Liver (tissue), 9 donors: ENCODE measurements around the gene PHLPP1. TPM values are rescaled to one million over a fixed set of nuclear protein-coding genes. Genes with fewer than 3 reads are reported as not detected.

ENCODE experiments used
- DNase-seq: peaks from one replicate; pipeline ENCODE4 v3.0.0-alpha.2; 2017; ENCODE audit warnings: low spot score
- H3K27ac ChIP-seq, 2 donors: one replicate each; pipeline ENCODE4 v1.7.0; 2013; ENCODE audit warnings: inconsistent platforms in 2 of 2, low read length in 2 of 2, control low read depth in 1 of 2, low read depth in 1 of 2, mild to moderate bottlenecking in 1 of 2
- H3K27me3 ChIP-seq, 4 donors: one replicate each; pipeline versions ENCODE4 v1.6.1 to v1.7.0; 2013; ENCODE audit warnings: low read length in 3 of 4, inconsistent platforms in 1 of 4, mild to moderate bottlenecking in 1 of 4, moderate library complexity in 1 of 4; ENCODE audit not compliant: control insufficient read depth in 4 of 4, insufficient read depth in 4 of 4
- H3K36me3 ChIP-seq, 4 donors: one replicate each; pipeline versions ENCODE4 v1.6.1 to v1.7.0; 2013; ENCODE audit warnings: low read length in 3 of 4, mild to moderate bottlenecking in 3 of 4, low read depth in 1 of 4, moderate library complexity in 1 of 4; ENCODE audit not compliant: control insufficient read depth in 4 of 4, insufficient read depth in 3 of 4
- H3K4me1 ChIP-seq, 4 donors: one replicate each; pipeline versions ENCODE4 v1.6.1 to v1.7.0; 2013; ENCODE audit warnings: low read length in 3 of 4, mild to moderate bottlenecking in 3 of 4, moderate library complexity in 1 of 4; ENCODE audit not compliant: control insufficient read depth in 4 of 4, insufficient read depth in 4 of 4
- H3K4me3 ChIP-seq, 3 donors: one replicate each; pipeline versions ENCODE4 v1.6.1 to v1.7.0; 2013; ENCODE audit warnings: low read length in 3 of 3, control low read depth in 1 of 3, low read depth in 1 of 3, mild to moderate bottlenecking in 1 of 3
- H3K9ac ChIP-seq, 2 donors: one replicate each; pipeline ENCODE4 v1.7.0; 2013; ENCODE audit warnings: low read length in 2 of 2, mild to moderate bottlenecking in 2 of 2, moderate library complexity in 2 of 2, control low read depth in 1 of 2, low read depth in 1 of 2
- H3K9me3 ChIP-seq, 4 donors: one replicate each; pipeline versions ENCODE4 v1.6.1 to v1.7.0; 2013; ENCODE audit warnings: low read length in 3 of 4; ENCODE audit not compliant: control insufficient read depth in 4 of 4
- EGR1 ChIP-seq, 2 donors: IDR thresholded peaks; 2 replicates each; pipeline ENCODE4 v1.6.1; 2016 to 2018; ENCODE audit warnings: antibody characterized with exemption in 2 of 2, low read depth in 2 of 2
- FOXA2 ChIP-seq: IDR thresholded peaks from 2 replicates; pipeline ENCODE4 v1.6.1; 2016; ENCODE audit warnings: antibody characterized with exemption
- GABPA ChIP-seq, 2 donors: IDR thresholded peaks in 1 of 2; conservative IDR thresholded peaks in 1 of 2; 2 replicates each; pipeline ENCODE4 v1.6.1; 2016; ENCODE audit warnings: antibody characterized with exemption in 2 of 2, mild to moderate bottlenecking in 1 of 2, moderate library complexity in 1 of 2
- HNF4G ChIP-seq: IDR thresholded peaks from 2 replicates; pipeline ENCODE4 v1.6.1; 2016; ENCODE audit warnings: antibody characterized with exemption
- JUND ChIP-seq, 2 donors: IDR thresholded peaks; 2 replicates each; pipeline ENCODE4 v1.6.1; 2016; ENCODE audit warnings: antibody characterized with exemption in 2 of 2
- NR2F2 ChIP-seq: IDR thresholded peaks from 2 replicates; pipeline ENCODE4 v1.6.1; 2016; ENCODE audit warnings: antibody characterized with exemption
- RAD21 ChIP-seq, 2 donors: IDR thresholded peaks; 2 replicates each; pipeline ENCODE4 v1.6.1; 2016; ENCODE audit warnings: antibody characterized with exemption in 2 of 2, mild to moderate bottlenecking in 2 of 2
- RXRA ChIP-seq, 2 donors: IDR thresholded peaks; 2 replicates each; pipeline ENCODE4 v1.6.1; 2017 to 2018; ENCODE audit warnings: antibody characterized with exemption in 2 of 2, mild to moderate bottlenecking in 1 of 2
- SP1 ChIP-seq: IDR thresholded peaks from 2 replicates; pipeline ENCODE4 v1.6.1; 2018; ENCODE audit warnings: antibody characterized with exemption, mild to moderate bottlenecking
- TAF1 ChIP-seq: conservative IDR thresholded peaks from 2 replicates; pipeline ENCODE4 v1.6.1; 2016; ENCODE audit warnings: antibody characterized with exemption, mild to moderate bottlenecking
- YY1 ChIP-seq: IDR thresholded peaks from 2 replicates; pipeline ENCODE4 v1.6.1; 2016; ENCODE audit warnings: antibody characterized with exemption, mild to moderate bottlenecking
- WGBS: extraction: QIAGEN DNeasy Blood & Tissue Kit; methylation state at CpG from one replicate; pipeline ENCODE4 v1.1.7; 2013; 5-methylcytosine and 5-hydroxymethylcytosine counted together
- polyA plus RNA-seq, 2 donors: library from polyadenylated mRNA; stranded (reverse) in 1 of 2; unstranded in 1 of 2; fragments of 200-250 nt in 1 of 2; fragments of >200 nt in 1 of 2; fragmentation: Nextera tagmentation in 1 of 2; extraction: Ambion mirVana in 1 of 2; gene quantifications; one replicate each; pipeline versions ENCODE4 v1.2.1 to v1.2.3, GENCODE V29; 2013 to 2015
- total RNA-seq, 2 donors: library from RNA; depleted of rRNA; stranded (reverse); fragments of >200 nt; gene quantifications; one replicate each; pipeline ENCODE4 v1.2.3, GENCODE V29; 2014
- TF ChIP-seq, protein P1 (sequence below): fragments of 150-350 bp; IDR thresholded peaks from 2 replicates; pipeline ENCODE4 v1.5.1; 2017; ENCODE audit warnings: improper control_type of control experiment, low read depth, low read length; ENCODE audit not compliant: missing input control
- TF ChIP-seq, protein P2 (sequence below): IDR thresholded peaks from 2 replicates; pipeline ENCODE4 v1.6.1; 2016; ENCODE audit warnings: antibody characterized with exemption
- TF ChIP-seq, protein P3 (sequence below): IDR thresholded peaks from 2 replicates; pipeline ENCODE4 v1.6.1; 2016; ENCODE audit warnings: antibody characterized with exemption
- TF ChIP-seq, protein P4 (sequence below): IDR thresholded peaks from 2 replicates; pipeline ENCODE4 v1.6.1; 2016; ENCODE audit warnings: antibody characterized with exemption
- donor health status: healthy.
- donor health status: healthy.
- donor health status: healthy.
- donor health status: healthy.
- donor health status: healthy.

Gene PHLPP1
- total and polyA plus RNA-seq, 4 donors, result 4.2 to 14.5 (median 8.6) TPM

DNA sequence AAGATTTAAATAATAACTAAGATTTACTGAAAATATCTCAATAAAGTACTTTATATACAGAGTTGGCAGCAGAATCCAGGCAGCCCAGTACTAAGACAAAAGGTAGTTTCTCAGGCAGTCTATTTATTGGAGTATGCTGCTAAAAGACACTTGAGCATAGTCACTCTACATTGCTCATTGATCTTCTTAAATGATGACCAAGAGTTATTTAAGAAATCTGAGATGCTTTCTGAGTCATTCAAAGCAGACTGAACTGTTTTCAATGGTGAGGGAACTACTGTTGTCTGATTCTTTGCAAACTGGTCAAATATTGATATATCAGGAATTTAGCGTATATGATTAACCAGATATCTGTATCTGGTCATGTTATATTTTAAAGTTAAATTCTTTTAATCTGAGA, 133.6 kb downstream of the PHLPP1 start (continued):
- TF ChIP-seq, protein P1, sequence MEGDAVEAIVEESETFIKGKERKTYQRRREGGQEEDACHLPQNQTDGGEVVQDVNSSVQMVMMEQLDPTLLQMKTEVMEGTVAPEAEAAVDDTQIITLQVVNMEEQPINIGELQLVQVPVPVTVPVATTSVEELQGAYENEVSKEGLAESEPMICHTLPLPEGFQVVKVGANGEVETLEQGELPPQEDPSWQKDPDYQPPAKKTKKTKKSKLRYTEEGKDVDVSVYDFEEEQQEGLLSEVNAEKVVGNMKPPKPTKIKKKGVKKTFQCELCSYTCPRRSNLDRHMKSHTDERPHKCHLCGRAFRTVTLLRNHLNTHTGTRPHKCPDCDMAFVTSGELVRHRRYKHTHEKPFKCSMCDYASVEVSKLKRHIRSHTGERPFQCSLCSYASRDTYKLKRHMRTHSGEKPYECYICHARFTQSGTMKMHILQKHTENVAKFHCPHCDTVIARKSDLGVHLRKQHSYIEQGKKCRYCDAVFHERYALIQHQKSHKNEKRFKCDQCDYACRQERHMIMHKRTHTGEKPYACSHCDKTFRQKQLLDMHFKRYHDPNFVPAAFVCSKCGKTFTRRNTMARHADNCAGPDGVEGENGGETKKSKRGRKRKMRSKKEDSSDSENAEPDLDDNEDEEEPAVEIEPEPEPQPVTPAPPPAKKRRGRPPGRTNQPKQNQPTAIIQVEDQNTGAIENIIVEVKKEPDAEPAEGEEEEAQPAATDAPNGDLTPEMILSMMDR, result no peak
- TF ChIP-seq NR2F2, result no peak
- TF ChIP-seq HNF4G, result no peak
- TF ChIP-seq, protein P2, sequence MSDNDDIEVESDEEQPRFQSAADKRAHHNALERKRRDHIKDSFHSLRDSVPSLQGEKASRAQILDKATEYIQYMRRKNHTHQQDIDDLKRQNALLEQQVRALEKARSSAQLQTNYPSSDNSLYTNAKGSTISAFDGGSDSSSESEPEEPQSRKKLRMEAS, result no peak

DNA sequence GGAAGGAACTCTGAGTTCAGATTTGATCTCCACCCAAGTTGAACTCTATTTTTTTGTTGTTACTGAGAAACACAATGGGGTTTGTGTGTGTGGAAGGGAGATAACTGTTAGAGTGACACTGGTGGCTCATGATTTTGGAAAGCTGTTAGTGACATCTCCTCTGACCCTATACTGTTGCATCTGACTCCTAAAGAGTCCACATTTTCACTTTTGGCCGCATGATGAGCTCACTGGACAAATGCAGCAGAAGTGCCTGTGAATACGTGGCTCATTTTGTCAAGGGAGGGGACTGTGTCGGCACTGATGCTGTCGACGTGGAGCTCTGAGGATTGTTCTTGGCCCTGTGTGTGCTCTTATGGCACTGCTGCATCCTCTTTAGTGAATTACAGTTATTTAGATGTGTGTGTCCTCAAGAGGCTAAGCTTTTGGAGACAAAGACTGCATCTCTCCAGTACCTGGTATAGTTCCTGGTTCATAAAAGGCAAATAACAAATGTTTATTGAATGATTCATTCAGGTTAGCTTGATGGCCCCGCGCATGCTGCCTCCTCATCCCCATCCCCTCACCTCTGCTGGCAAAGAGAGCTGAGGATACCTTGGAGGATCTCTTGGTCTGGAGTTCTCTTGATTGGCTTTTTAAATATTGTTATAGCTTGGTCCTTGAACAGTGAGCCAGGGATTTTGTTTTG, 135.4 kb downstream of the PHLPP1 start:
- no peaks in the 10 kb centered on the region for H3K36me3 ChIP-seq
- H3K4me3 ChIP-seq, result no peak overlapping the region
- no peaks in the 10 kb centered on the region for H3K9me3 ChIP-seq
- no peak overlapping the region for H3K9ac ChIP-seq
- no peak overlapping the region for H3K27ac ChIP-seq
- 84% methylated on average over 7 of the region's 7 CpGs for WGBS
- no peak for DNase-seq
- no peaks in the 10 kb centered on the region for H3K4me1 ChIP-seq
- no peaks in the 10 kb centered on the region for H3K27me3 ChIP-seq
- no peak for TF ChIP-seq JUND (IDR thresholded peaks at IDR 0.05)
- no peak for TF ChIP-seq RXRA (IDR thresholded peaks at IDR 0.05)
- TF ChIP-seq, protein P3, sequence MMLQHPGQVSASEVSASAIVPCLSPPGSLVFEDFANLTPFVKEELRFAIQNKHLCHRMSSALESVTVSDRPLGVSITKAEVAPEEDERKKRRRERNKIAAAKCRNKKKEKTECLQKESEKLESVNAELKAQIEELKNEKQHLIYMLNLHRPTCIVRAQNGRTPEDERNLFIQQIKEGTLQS, result no peak
- no peak for TF ChIP-seq EGR1 (IDR thresholded peaks at IDR 0.05; ENCODE audit: low read depth in 2 of 2)
- TF ChIP-seq TAF1, result no peak
- TF ChIP-seq GABPA (IDR thresholded peaks at IDR 0.05 in 1 of 2, conservative IDR thresholded peaks at IDR 0.05 in 1 of 2), result no peak
- no peak for TF ChIP-seq YY1
- TF ChIP-seq, protein P4, sequence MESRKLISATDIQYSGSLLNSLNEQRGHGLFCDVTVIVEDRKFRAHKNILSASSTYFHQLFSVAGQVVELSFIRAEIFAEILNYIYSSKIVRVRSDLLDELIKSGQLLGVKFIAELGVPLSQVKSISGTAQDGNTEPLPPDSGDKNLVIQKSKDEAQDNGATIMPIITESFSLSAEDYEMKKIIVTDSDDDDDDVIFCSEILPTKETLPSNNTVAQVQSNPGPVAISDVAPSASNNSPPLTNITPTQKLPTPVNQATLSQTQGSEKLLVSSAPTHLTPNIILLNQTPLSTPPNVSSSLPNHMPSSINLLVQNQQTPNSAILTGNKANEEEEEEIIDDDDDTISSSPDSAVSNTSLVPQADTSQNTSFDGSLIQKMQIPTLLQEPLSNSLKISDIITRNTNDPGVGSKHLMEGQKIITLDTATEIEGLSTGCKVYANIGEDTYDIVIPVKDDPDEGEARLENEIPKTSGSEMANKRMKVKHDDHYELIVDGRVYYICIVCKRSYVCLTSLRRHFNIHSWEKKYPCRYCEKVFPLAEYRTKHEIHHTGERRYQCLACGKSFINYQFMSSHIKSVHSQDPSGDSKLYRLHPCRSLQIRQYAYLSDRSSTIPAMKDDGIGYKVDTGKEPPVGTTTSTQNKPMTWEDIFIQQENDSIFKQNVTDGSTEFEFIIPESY, result no peak
- TF ChIP-seq, protein P2, result no peak
- no peak for TF ChIP-seq SP1
- TF ChIP-seq FOXA2, result no peak

DNA sequence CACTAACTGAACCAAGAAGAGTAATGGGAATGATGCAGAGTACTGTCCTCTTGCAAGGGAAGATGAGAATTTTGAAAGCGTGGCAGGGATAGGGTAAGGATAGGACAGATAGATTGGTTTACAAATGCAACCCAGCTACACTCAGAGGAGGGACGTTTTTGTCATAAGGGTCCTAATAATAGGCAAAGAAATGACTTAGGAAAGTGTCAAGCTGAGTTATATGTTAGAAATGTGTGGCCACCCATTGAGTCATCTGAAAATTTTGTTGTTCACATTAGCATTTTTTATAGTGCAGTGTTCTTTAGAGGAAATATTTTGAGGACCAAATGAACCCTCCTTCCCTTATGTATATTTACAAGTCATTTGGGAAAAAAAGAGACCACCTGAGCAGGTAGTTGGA, 137.5 kb downstream of the PHLPP1 start:
- Histone ChIP-seq H3K4me3 (no peak overlapping the region), H3K9ac (no peak overlapping the region), H3K9me3 (no peaks in the 10 kb centered on the region), H3K4me1 (no peaks in the 10 kb centered on the region), H3K36me3 (no peaks in the 10 kb centered on the region), H3K27me3 (no peaks in the 10 kb centered on the region), H3K27ac (no peak overlapping the region)
- no peak for DNase-seq
- no peak for TF ChIP-seq RAD21 (IDR thresholded peaks at IDR 0.05)
- TF ChIP-seq, protein P3, result no peak
- TF ChIP-seq, protein P1, result no peak
- 79% methylated on average over 2 of the region's 2 CpGs for WGBS
